Skeletal muscle cell (primary cell): ENCODE data around the gene JCAD.
"Not testable (repeated sequence)": the region's sequence is repeated elsewhere in the genome, so short reads cannot be mapped to it uniquely, and the experiment has no call there.

ENCODE experiments used
- DNase-seq: peaks from one replicate; pipeline ENCODE4 v3.0.0-alpha.2; 2010; ENCODE audit warnings: low read depth
- H3K4me3 ChIP-seq: 2 replicates; pipeline ENCODE4 v1.5.1; 2011; ENCODE audit warnings: low read depth, mild to moderate bottlenecking, control low read depth, low read length, moderate library complexity

JCAD gene

GRCh38 chr10:30029872-30030256 lies 29.5 kb downstream of the JCAD start:
- H3K4me3 ChIP-seq, result no peak overlapping the region
- DNase-seq, result no peak

- H3K4me3 ChIP-seq, result no peak overlapping the region
Observed at GRCh38 chr10:30029164-30029871, 30.1 kb downstream of the JCAD start.

GRCh38 chr10:30028738-30029030 lies 30.7 kb downstream of the JCAD start:
- DNase-seq, result no peak
- no peak overlapping the region for H3K4me3 ChIP-seq

More at GRCh38 chr10:30029164-30029871, 30.1 kb downstream of the JCAD start:
- DNase-seq, result no peak

DNA sequence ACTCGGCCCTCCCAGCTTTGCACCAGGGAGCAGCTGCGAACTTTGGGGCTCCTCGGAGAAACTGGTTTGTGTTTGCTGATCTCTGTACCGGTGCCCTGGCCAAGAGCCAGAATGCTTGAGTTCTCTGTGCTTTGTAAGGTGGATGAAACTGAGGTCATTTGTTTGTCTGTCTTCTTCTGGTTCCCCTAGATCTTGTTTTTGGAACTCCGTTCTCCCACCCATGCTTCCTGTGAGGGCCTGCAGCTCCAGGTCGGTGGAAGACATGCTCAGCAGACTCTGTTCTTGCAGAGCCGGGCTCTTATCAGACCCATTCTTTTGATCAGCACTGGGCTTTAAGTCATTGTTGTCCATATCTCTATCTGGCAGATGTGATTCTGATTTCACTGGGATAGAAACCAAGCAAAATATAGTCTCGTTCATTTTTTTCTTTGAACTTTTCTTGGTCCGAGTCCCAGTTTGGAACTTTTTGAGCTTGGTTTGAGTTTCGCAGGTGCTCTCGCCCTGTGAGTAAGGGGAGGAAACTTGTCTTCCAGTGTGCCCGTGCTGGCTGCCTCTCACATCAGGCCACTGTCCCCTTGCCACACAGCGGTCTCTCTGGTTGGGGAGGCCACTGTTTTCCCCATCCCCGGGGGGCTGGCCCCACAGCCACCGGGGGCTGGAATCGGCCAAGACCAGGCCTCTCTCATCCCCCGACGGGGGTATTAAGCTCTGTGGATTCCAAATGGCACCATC lies 31.2 kb downstream of the JCAD start:
- no peak overlapping the region for H3K4me3 ChIP-seq
- no peak for DNase-seq

DNA sequence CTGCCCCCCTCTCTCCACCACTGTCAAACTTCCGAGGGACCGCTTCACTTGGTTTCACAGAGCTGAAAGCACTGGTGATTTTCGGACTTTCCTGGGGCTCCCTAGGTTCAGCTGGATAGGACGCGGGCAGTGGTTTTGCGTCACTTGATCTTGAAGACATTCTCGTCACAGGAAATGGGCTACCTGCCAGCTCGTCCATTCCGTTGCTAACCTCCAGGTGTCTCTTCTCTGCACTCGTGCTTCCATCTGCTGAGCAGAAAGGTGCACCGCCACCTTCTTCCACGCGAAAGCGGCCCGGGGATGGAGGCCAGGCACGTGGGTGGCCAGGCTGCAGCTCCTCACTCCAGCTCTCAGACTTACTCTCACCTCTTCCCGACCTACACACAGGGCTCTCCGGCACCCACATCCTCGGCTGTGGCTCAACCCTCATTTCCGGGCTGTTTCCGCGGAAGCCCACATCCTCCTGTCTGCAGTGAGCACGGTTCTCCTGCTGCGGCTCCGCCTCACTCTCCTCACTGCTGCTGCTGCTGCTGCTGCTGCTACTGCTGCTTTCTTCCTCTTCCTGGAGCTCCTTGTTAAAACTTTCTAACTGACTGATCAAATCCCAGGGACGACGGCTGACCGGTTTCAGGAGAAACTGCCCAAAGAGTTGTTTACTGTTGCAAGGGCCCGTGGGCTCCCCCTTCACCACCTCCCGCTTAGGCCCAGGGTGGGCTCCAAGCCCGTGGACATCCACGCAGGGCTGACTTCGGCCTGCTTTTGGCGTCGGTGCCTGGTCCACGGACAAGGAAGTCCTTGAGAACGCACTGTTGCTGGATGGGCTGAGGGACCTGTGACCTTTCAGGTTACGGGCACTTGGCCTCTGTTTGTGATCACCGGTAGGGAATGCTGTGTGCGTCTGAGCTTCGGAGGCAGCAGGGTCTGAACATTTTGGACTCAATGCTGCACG lies 32.1 kb downstream of the JCAD start:
- no peak overlapping the region for H3K4me3 ChIP-seq
- DNase-seq, result no peak

DNA sequence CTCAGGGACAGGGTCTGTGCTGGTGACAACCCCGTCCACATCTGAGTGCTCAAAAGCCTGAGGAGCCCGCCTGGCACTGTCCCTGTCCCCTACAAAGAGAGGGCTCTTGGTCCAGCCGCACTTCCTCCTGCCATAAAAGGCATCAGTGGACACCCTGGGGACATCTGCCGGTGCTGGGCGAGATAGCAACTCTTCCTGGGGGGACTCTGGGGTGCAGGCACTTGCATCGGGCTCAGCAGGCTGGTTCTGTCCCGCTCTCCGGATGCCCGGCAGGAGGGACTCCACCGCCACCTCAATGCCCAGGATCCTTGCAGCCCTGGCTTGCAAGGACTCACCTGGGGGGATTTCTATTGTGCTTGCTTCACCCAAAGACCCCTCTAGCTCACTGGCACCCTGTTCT lies 32.8 kb downstream of the JCAD start:
- H3K4me3 ChIP-seq, result no peak overlapping the region
- DNase-seq, result no peak

DNA sequence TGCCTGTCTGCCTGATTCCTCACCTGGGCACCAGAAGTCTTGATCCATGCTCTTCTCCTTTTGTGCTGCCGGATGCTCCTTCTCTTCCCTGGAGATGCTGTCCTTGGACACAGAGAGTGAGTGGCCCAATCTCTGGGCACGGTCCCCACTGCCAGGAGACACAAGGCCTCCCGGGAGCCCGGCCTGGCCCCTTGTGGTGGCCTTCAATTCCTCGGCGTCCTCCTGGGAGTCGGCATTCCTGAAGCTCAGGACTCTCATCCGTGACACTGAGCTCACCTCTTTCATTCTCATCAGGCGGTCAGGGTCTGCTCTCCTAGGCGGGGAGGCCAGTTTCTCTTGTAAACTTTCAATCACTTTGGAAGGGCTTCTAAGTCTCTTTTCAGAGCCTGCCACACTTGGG lies 33.3 kb downstream of the JCAD start:
- H3K4me3 ChIP-seq, result no peak overlapping the region
- no peak for DNase-seq

GRCh38 chr10:30025428-30025827 lies 34.0 kb downstream of the JCAD start:
- DNase-seq, H3K4me3 ChIP-seq: not testable (repeated sequence)

GRCh38 chr10:30022590-30022989 lies 36.8 kb downstream of the JCAD start:
- no peak for DNase-seq
- H3K4me3 ChIP-seq, result no peak overlapping the region

GRCh38 chr10:30019468-30019867 lies 39.9 kb downstream of the JCAD start:
- H3K4me3 ChIP-seq, result no peak overlapping the region
- DNase-seq, result no peak

GRCh38 chr10:30018496-30018895 lies 40.9 kb downstream of the JCAD start:
- no peak overlapping the region for H3K4me3 ChIP-seq
- DNase-seq, result no peak

DNA sequence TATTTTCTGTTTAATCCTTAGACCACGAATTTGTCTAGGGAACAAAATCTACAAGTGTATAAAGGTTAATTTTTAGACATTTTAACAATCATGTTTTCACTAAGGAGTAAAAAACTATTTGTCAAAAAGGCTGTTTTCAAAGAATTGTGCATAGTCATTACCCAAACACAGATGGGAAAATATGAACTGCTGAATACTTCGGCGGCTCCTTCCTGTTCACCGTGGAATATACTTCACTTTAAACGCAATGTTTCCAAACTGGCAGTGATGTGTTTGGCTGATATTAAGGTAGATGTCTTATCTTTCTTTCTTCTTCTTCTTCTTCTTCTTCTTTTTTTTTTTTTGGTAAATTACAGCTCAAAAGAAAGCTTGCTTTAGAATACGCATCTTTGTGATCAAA lies 41.4 kb downstream of the JCAD start:
- DNase-seq, result no peak
- H3K4me3 ChIP-seq, result no peak overlapping the region

DNA sequence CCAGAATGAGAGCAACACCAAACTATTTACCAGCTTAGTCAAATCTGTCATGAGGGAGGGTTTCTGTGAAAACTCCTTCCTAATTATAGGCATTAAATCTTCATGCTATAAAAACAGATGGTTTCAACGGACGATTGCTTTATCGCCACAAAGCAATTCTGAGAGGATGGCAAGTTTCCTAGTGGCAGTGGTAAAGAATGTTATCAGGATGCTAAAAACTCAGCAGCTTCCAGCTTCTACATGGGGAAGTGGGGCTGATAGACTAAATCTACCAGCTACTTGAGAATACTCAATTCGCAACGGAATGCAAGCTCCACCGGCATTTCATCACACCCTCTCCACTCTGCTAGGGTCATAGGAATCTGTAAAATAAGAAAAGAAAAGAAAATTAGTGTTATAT lies 41.8 kb downstream of the JCAD start:
- no peak overlapping the region for H3K4me3 ChIP-seq
- DNase-seq, result no peak

DNA sequence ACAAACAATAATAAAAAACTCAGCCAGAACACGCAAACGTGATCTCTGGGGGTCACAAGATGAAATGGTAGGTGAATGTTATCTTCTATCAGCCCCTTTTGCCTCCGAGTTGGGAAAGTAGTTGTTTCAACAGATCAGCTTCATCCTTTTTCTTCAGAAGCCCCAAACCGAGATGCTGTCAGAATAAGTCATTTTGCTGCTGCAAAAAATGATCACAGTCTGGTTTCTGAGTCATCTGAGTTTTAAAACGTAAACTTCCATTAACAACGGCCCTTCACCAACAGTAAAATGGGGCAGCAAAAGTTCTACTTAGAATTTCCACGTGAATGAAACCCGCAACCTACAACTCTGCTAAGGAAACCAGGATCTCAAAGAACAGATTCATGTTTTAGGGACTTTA lies 44.9 kb downstream of the JCAD start:
- no peak overlapping the region for H3K4me3 ChIP-seq
- DNase-seq, result no peak

- peak; percentile 26 for DNase-seq
- no peak overlapping the region for H3K4me3 ChIP-seq
Observed at GRCh38 chr10:30013757-30014156, 45.6 kb downstream of the JCAD start.

DNA sequence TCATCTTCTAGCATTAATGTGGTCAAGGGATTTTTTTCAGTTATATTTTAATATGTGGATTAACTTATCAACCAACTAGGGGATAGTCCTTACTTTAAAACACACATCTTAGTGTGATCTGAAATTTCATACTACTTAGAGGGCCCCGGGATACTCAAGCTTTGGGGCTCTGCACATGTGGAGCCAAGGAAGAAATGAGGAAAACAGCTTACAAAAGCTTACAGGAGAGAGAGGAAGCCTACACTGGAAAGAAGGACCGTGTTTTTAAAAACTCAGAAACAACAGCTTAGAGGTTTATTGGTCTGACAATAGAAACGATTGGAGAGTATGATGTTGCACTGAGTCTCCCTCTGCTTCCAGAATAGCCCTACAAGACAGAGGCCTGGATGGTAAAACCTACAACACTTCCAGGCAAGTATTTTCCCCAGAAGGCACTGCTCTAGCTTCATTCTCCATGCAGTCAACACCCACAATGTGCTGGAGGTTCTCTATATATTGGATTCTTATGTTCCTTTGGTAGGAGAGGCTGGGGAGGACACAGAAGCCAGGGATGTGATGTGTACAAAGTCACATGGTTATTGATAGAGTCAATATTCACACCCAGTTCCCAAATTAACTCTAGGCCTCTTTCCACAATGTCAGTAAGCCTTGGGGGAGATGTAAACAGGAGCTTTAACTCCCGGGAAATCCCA lies 47.3 kb downstream of the JCAD start:
- no peak overlapping the region for H3K4me3 ChIP-seq

DNA sequence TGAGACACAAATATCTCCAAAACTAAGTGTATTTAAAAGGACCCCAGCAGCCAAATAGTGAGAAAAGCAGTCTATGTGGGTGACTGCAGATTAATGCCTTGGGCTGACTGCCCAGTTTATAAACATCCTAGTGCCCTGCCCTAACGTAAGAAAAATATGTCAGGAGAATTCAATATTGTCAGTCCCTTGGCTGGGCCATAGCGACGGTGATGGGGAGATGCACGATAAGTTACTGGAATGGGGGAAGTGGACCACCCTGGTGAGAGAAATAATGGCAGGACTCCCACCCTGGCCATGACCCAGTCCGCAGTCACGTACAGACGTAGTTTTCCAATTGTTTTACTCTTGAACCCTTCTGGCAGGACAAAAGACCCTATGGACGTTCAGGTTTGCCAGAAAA lies 48.0 kb downstream of the JCAD start:
- DNase-seq, result no peak
- H3K4me3 ChIP-seq, result no peak overlapping the region

More for the DNA sequence above, 47.3 kb downstream of the JCAD start:
- no peak for DNase-seq

- no peak for DNase-seq
- no peak overlapping the region for H3K4me3 ChIP-seq
Observed at GRCh38 chr10:30007406-30007805, 52.0 kb downstream of the JCAD start.

DNA sequence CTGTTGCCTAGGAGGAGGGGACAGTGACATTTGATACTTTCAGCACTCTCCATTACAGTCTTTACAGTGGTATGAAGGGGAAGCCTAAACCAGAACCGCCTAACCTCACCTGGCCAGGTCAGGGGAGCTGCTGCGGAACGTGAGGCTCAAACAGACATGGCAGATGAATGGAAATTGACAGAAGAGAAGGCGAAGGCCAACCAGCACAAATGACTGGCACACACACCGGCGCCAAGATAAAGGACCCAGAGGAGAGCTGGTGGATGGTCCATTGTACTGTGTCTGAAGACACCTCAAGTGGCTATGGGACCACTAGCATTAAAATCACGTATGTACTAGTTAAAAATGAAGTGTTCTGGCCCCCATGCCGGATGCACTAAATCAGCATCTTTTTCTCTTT lies 53.0 kb downstream of the JCAD start:
- no peak overlapping the region for H3K4me3 ChIP-seq

GRCh38 chr10:30005116-30005515 lies 54.3 kb downstream of the JCAD start:
- not testable (repeated sequence) for H3K4me3 ChIP-seq, DNase-seq

More for the DNA sequence above, 53.0 kb downstream of the JCAD start:
- DNase-seq, result no peak
